Measurements from ENCODE around the gene FAM120B. TPM values are rescaled to one million over a fixed set of nuclear protein-coding genes. Genes with fewer than 3 reads are reported as not detected.
A peak's percentile ranks its signal among the peaks of the same experiment; 100 is the strongest.

FAM120B gene
- total RNA-seq, 1 donor from 2014 or later: 19.7 TPM

GRCh38 chr6:170454512-170455285, 148.1 kb downstream of the FAM120B start:
- no peaks in the 10 kb centered on the region for H4K20me1 ChIP-seq (ENCODE audit: low read depth)
- no peak overlapping the region for H3K4me3 Mint-ChIP-seq
- H3K4me3 ChIP-seq: no peak overlapping the region
- peaks cover 6% of the 10 kb centered on the region for H3K4me1 ChIP-seq
- H3F3A ChIP-seq (ENCODE audit: low read depth): no peaks in the 10 kb centered on the region
- H3K9ac ChIP-seq: no peak overlapping the region
- peaks cover 4% of the 10 kb centered on the region for H3K9me3 Mint-ChIP-seq
- H3K4me1 Mint-ChIP-seq: peaks cover 33% of the 10 kb centered on the region
- peak overlapping the region; percentile 57 for H2AFZ ChIP-seq (replicated peaks)
- no peaks in the 10 kb centered on the region for H3K9me3 ChIP-seq (ENCODE audit: low read depth)
- TF ChIP-seq CTCF (IDR thresholded peaks at IDR 0.05): no peak
- no peak for TF ChIP-seq EZH2 (IDR thresholded peaks at IDR 0.05)
- no peak for TF ChIP-seq EZH2phosphoT487 (IDR thresholded peaks at IDR 0.05)
- no peaks in the 10 kb centered on the region for H3K36me3 Mint-ChIP-seq
- peaks cover under 1% of the 10 kb centered on the region for H3K27me3 Mint-ChIP-seq (ENCODE audit: insufficient read depth, low read depth)
- peak overlapping the region; percentile 89 for H3K27ac Mint-ChIP-seq
- no peaks in the 10 kb centered on the region for H3K36me3 ChIP-seq
- no peaks in the 10 kb centered on the region for H3K27me3 ChIP-seq
- no peak overlapping the region for H3K4me2 ChIP-seq
- H3K27ac ChIP-seq: no peak overlapping the region
- no peaks in the 10 kb centered on the region for H3K79me2 ChIP-seq (ENCODE audit: low read depth)
- DNase-seq (ENCODE audit: low spot score): no peak

DNA sequence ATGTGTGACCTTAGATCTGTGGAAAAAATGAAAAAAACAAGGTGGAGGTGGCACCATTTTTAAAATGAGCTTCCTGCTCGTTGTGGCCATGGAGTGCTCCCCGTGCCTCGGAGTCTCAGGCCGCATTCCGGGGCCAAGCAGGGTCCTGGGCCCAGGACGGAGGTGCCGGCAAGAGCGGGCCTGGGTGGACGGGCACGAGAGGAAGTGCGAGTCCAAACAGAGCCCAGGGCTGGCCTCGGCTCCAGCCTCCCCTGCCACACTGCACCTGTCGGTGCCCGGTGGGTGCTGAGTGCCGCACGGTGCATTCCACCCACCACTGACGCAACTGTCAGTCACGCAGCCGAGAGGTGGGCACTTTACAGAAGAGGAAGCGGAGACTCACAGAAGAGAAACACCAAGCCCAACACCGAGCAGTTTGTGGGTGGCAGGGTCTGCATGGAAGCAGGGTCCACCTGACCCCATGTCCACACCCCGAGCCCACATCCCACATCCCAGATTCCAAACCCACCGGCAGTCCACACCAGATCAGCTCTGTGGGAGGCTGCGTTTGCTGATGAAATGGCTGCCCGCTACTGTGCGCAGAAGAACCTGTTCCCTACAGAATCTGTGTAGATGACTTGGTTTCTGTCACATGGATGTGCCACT, 148.9 kb downstream of the FAM120B start:
- Histone ChIP-seq H3K27me3 (no peaks in the 10 kb centered on the region), H3K9ac (no peak overlapping the region), H3K36me3 (no peaks in the 10 kb centered on the region), H3K79me2 (ENCODE audit: low read depth) (no peaks in the 10 kb centered on the region), H3K9me3 (ENCODE audit: low read depth) (no peaks in the 10 kb centered on the region), H3K4me2 (no peak overlapping the region), H3K4me3 (no peak overlapping the region), H4K20me1 (ENCODE audit: low read depth) (no peaks in the 10 kb centered on the region), H3F3A (ENCODE audit: low read depth) (no peaks in the 10 kb centered on the region), H2AFZ (replicated peaks) (no peak overlapping the region), H3K27ac (no peak overlapping the region), H3K4me1 (peaks cover 6% of the 10 kb centered on the region)
- H3K9me3 Mint-ChIP-seq: no peaks in the 10 kb centered on the region
- H3K4me1 Mint-ChIP-seq: peaks cover 29% of the 10 kb centered on the region
- H3K36me3 Mint-ChIP-seq: no peaks in the 10 kb centered on the region
- no peak for DNase-seq (ENCODE audit: low spot score)
- H3K27ac Mint-ChIP-seq: peak overlapping the region; percentile 14
- H3K27me3 Mint-ChIP-seq (ENCODE audit: insufficient read depth, low read depth): peaks cover 2% of the 10 kb centered on the region
- TF ChIP-seq EZH2phosphoT487 (IDR thresholded peaks at IDR 0.05) (no peak), CTCF (IDR thresholded peaks at IDR 0.05) (no peak), EZH2 (IDR thresholded peaks at IDR 0.05) (no peak)
- H3K4me3 Mint-ChIP-seq: no peak overlapping the region

- H3K4me2 ChIP-seq: no peak overlapping the region
- no peaks in the 10 kb centered on the region for H3F3A ChIP-seq (ENCODE audit: low read depth)
- H3K27me3 Mint-ChIP-seq (ENCODE audit: insufficient read depth, low read depth): peaks cover 2% of the 10 kb centered on the region
- no peaks in the 10 kb centered on the region for H4K20me1 ChIP-seq (ENCODE audit: low read depth)
- no peak overlapping the region for H3K9ac ChIP-seq
- no peaks in the 10 kb centered on the region for H3K9me3 ChIP-seq (ENCODE audit: low read depth)
- no peaks in the 10 kb centered on the region for H3K79me2 ChIP-seq (ENCODE audit: low read depth)
- H3K4me3 Mint-ChIP-seq: no peak overlapping the region
- H3K27ac ChIP-seq: no peak overlapping the region
- peaks cover 6% of the 10 kb centered on the region for H3K4me1 ChIP-seq
- H3K27ac Mint-ChIP-seq: peak overlapping the region; percentile 53
- no peaks in the 10 kb centered on the region for H3K36me3 ChIP-seq
- TF ChIP-seq EZH2phosphoT487 (IDR thresholded peaks at IDR 0.05) (no peak), CTCF (IDR thresholded peaks at IDR 0.05) (no peak), EZH2 (IDR thresholded peaks at IDR 0.05) (no peak)
- H3K36me3 Mint-ChIP-seq: no peaks in the 10 kb centered on the region
- no peaks in the 10 kb centered on the region for H3K9me3 Mint-ChIP-seq
- H3K4me3 ChIP-seq: no peak overlapping the region
- no peak for DNase-seq (ENCODE audit: low spot score)
- no peak overlapping the region for H2AFZ ChIP-seq (replicated peaks)
- no peaks in the 10 kb centered on the region for H3K27me3 ChIP-seq
- peaks cover 25% of the 10 kb centered on the region for H3K4me1 Mint-ChIP-seq
Measured at GRCh38 chr6:170456334-170456733, 149.8 kb downstream of the FAM120B start.

Small RNA genes lying within 50 kb of the gene (microRNA-seq; reads per million reads assigned to microRNA genes)
- not detected for gene MIR4644

Small RNA genes lying within 50 kb of the gene (small RNA-seq; reads per million reads assigned to genes)
- gene MIR4644: not detected

Other genes with a start within 250 kb of the FAM120B start
- gene DLL1, start 15.7 kb upstream of the FAM120B start, total RNA-seq (ENCODE audit: low replicate concordance): 35.9 and 91.8 TPM in 2 replicates
- 300 and 420 TPM in 2 replicates for gene PSMB1, start 246.5 kb downstream of the FAM120B start, total RNA-seq (ENCODE audit: low replicate concordance)
- gene TBP, start 247.6 kb downstream of the FAM120B start, total RNA-seq (ENCODE audit: low replicate concordance): 23.0 and 27.1 TPM in 2 replicates